PC-9 (cell line): ENCODE data around the gene TMEM198. TPM values are rescaled to one million over a fixed set of nuclear protein-coding genes. Genes with fewer than 3 reads are reported as not detected.

Experiments
- BruUV-seq: library from RNA; stranded (reverse); fragments of 400-500 nt; replicated peaks from 2 replicates; lab custom pipeline; 2021; lab: Mats Ljungman, UMichigan
- CTCF ChIA-PET: fragments of 300-600 bp; sonication (Branson Sonifier 250); formaldehyde crosslinking; loops from one replicate; lab custom pipeline; 2022; ENCODE audit warnings: antibody characterized with exemption; lab: Charles Lee
- POLR2A ChIA-PET: fragments of 300-600 bp; sonication (Branson Sonifier 250); formaldehyde crosslinking; loops from one replicate; lab custom pipeline; 2022; ENCODE audit warnings: antibody characterized with exemption; ENCODE audit not compliant: unreplicated experiment; lab: Charles Lee
- DNase-seq, 2 experiments: peaks; one replicate each; pipeline versions ENCODE4 v3.0.0 to v3.0.0-alpha.2; 2015 to 2022; ENCODE audit warnings: mixed read lengths in 1 of 2
- H2AFZ ChIP-seq: fragments of 200-600 bp; sonication (generic); 2 replicates; pipeline ENCODE4 v1.8.1; 2017; ENCODE audit warnings: antibody characterized with exemption
- H3F3A ChIP-seq: fragments of 200-600 bp; sonication (generic); 2 replicates; pipeline ENCODE4 v1.8.1; 2017; ENCODE audit warnings: antibody characterized with exemption, mild to moderate bottlenecking, low read depth; ENCODE audit not compliant: insufficient read depth
- H3K27ac ChIP-seq: fragments of 200-600 bp; sonication (generic); 2 replicates; pipeline ENCODE4 v1.6.1; 2016; ENCODE audit warnings: mixed run types
- H3K27me3 ChIP-seq: fragments of 200-600 bp; sonication (generic); 2 replicates; pipeline ENCODE4 v1.6.1; 2016; ENCODE audit warnings: low read depth, mixed run types; ENCODE audit not compliant: insufficient read depth
- H3K36me3 ChIP-seq: fragments of 200-600 bp; sonication (generic); 2 replicates; pipeline ENCODE4 v1.6.1; 2016; ENCODE audit warnings: low read depth, mixed run types
- H3K4me1 ChIP-seq: fragments of 200-600 bp; sonication (generic); replicated peaks from 2 replicates; pipeline ENCODE4 v1.6.1; 2016; ENCODE audit warnings: mixed run types; ENCODE audit not compliant: insufficient read depth
- H3K4me2 ChIP-seq: fragments of 200-600 bp; sonication (generic); 2 replicates; pipeline ENCODE4 v1.6.1; 2017; ENCODE audit warnings: mixed run types
- H3K4me3 ChIP-seq: fragments of 200-600 bp; sonication (generic); 2 replicates; pipeline ENCODE4 v1.6.1; 2016; ENCODE audit warnings: mixed run types
- H3K79me2 ChIP-seq: fragments of 200-600 bp; sonication (generic); 2 replicates; pipeline ENCODE4 v1.6.1; 2017; ENCODE audit warnings: low read depth, mixed run types
- H3K9me2 ChIP-seq: fragments of 200-600 bp; sonication (generic); 2 replicates; pipeline ENCODE4 v1.8.1; 2017; ENCODE audit warnings: mild to moderate bottlenecking; ENCODE audit not compliant: insufficient read depth
- H3K9me3 ChIP-seq: fragments of 200-600 bp; sonication (generic); 2 replicates; pipeline ENCODE4 v1.8.1; 2016; ENCODE audit warnings: low read depth; ENCODE audit not compliant: insufficient read depth
- H4K20me1 ChIP-seq: fragments of 200-600 bp; sonication (generic); 2 replicates; pipeline ENCODE4 v1.8.1; 2017; ENCODE audit not compliant: insufficient read depth
- EZH2 ChIP-seq: fragments of 200-600 bp; sonication (generic); IDR thresholded peaks from 2 replicates; pipeline ENCODE4 v1.8.0; 2017; ENCODE audit warnings: antibody characterized with exemption, low read depth
- intact Hi-C: fragments of 100-400 bp; cut with micrococcal nuclease; formaldehyde crosslinking; loops from one replicate; pipeline ENCODE4 v1.10.0; 2022; ENCODE audit not compliant: unreplicated experiment
- total RNA-seq: library from RNA; stranded (reverse); gene quantifications from 2 replicates; pipeline ENCODE4 v1.2.3, GENCODE V29; 2021
- TF ChIP-seq, protein P1 (sequence below): fragments of 200-600 bp; sonication (generic); conservative IDR thresholded peaks from 2 replicates; pipeline ENCODE4 v1.6.1; 2017; ENCODE audit warnings: mixed run types, antibody characterized with exemption, mild to moderate bottlenecking, moderate library complexity

TMEM198 gene
- total RNA-seq, 1 experiment from 2014 or later: 3.6 TPM

DNA sequence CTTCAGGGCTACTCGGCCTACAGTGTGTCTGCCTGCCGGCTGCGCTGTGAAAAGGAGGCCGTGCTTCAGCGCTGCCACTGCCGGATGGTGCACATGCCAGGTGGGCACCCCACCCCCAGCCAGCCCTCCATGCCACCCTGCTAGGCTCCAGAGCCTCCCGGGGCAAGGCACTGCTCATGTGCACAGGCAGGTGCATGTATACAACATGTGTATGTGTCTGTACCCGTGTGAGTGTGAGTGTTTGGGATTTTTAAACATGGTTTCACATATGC lies 11.5 kb upstream of the TMEM198 start:
- no peak for DNase-seq
- no peaks in the 10 kb centered on the region for H3K9me3 ChIP-seq
- POLR2A ChIA-PET: no interaction called here

GRCh38 chr2:219533930-219534661 lies 9.7 kb upstream of the TMEM198 start:
- Histone ChIP-seq H4K20me1 (peaks cover 7% of the 10 kb centered on the region; the same call in 1 of the 2 replicates), H3K4me2 (no peak overlapping the region), H3K27me3 (peaks cover 13% of the 10 kb centered on the region), H2AFZ (no peak overlapping the region), H3K9me3 (no peaks in the 10 kb centered on the region), H3K9me2 (no peaks in the 10 kb centered on the region), H3F3A (peaks cover 6% of the 10 kb centered on the region; the same call in 1 of the 2 replicates), H3K36me3 (no peaks in the 10 kb centered on the region), H3K4me3 (no peak overlapping the region), H3K79me2 (no peaks in the 10 kb centered on the region), H3K27ac (no peak overlapping the region), H3K4me1 (no peaks in the 10 kb centered on the region)
- no peak for TF ChIP-seq EZH2
- TF ChIP-seq, protein P1, sequence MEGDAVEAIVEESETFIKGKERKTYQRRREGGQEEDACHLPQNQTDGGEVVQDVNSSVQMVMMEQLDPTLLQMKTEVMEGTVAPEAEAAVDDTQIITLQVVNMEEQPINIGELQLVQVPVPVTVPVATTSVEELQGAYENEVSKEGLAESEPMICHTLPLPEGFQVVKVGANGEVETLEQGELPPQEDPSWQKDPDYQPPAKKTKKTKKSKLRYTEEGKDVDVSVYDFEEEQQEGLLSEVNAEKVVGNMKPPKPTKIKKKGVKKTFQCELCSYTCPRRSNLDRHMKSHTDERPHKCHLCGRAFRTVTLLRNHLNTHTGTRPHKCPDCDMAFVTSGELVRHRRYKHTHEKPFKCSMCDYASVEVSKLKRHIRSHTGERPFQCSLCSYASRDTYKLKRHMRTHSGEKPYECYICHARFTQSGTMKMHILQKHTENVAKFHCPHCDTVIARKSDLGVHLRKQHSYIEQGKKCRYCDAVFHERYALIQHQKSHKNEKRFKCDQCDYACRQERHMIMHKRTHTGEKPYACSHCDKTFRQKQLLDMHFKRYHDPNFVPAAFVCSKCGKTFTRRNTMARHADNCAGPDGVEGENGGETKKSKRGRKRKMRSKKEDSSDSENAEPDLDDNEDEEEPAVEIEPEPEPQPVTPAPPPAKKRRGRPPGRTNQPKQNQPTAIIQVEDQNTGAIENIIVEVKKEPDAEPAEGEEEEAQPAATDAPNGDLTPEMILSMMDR: no peak
- POLR2A ChIA-PET: no interaction called here
- BruUV-seq: no TSS peak
- intact Hi-C loops: loop anchor here (5.0 kb wide), 2 partner anchors 237 to 522 kb away; no protein-coding TSS in a partner anchor
- DNase-seq: peak; percentile 61 to 63
- CTCF ChIA-PET: interaction anchor here (0.7 kb wide), 1 partner anchor 48 kb away, joined by 19 read pairs; no protein-coding TSS in a partner anchor

More for the DNA sequence above, 11.5 kb upstream of the TMEM198 start:
- Histone ChIP-seq H3K4me3 (no peak overlapping the region), H3K27ac (no peak overlapping the region), H3K27me3 (peaks cover 31% of the 10 kb centered on the region), H3K4me2 (no peak overlapping the region), H3K4me1 (no peaks in the 10 kb centered on the region), H3K79me2 (no peaks in the 10 kb centered on the region), H3K36me3 (no peaks in the 10 kb centered on the region), H3K9me2 (no peaks in the 10 kb centered on the region), H2AFZ (no peak overlapping the region), H4K20me1 (no peaks in the 10 kb centered on the region), H3F3A (peaks cover under 1% of the 10 kb centered on the region; the same call in 1 of the 2 replicates)
- TF ChIP-seq EZH2: no peak
- TF ChIP-seq, protein P1: no peak
- BruUV-seq: no TSS peak
- CTCF ChIA-PET: interaction anchor here (0.5 to 0.8 kb wide), 2 partner anchors 10 to 34 kb away, joined by 7 to 9 read pairs; partner anchors contain the start of gene GMPPA
- intact Hi-C loops: loop anchor here (5.0 kb wide), 2 partner anchors 235 to 520 kb away; no protein-coding TSS in a partner anchor

DNA sequence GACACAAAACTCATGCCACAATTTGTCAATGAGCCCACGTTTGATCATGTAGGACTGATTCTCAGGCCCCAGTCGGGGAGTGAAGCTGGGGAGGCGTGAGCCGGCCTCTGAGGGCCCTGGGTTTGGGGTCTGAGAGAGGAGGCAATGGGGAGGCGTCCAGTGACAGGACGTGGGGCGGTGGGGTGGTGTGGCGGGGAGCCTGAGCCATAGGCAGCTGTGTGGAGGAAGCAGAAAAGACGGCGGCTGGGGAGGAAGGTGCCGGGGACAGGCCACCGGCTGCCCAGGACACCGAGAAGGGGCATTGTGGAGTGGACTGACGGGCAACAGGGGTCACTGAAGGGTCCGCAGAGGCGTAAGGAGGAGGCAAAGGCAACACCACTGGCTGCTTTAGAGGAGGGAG lies 7.4 kb upstream of the TMEM198 start:
- no TSS peak for BruUV-seq
- peaks cover 4% of the 10 kb centered on the region; the same call in 1 of the 2 replicates for H3K79me2 ChIP-seq
- no peaks in the 10 kb centered on the region for H3K9me2 ChIP-seq
- H3K4me2 ChIP-seq: no peak overlapping the region
- POLR2A ChIA-PET: no interaction called here
- H2AFZ ChIP-seq: no peak overlapping the region
- TF ChIP-seq, protein P1: no peak
- no peak for TF ChIP-seq EZH2
- H3K36me3 ChIP-seq: peaks cover 9% of the 10 kb centered on the region
- peaks cover 11% of the 10 kb centered on the region; the same call in 1 of the 2 replicates for H3F3A ChIP-seq
- H3K27ac ChIP-seq: no peak overlapping the region
- no peak overlapping the region for H3K4me3 ChIP-seq
- H4K20me1 ChIP-seq: peaks cover 21% of the 10 kb centered on the region
- H3K4me1 ChIP-seq: no peaks in the 10 kb centered on the region
- CTCF ChIA-PET: no interaction called here
- peaks cover 5% of the 10 kb centered on the region; the same call in 1 of the 2 replicates for H3K27me3 ChIP-seq
- intact Hi-C loops: no loop called here
- no peak for DNase-seq
- no peaks in the 10 kb centered on the region for H3K9me3 ChIP-seq
